Retinal pigment epithelial cell (primary cell): ENCODE data around the gene C10orf62.

Experiments
- DNase-seq: peaks from one replicate; pipeline ENCODE4 v3.0.0-alpha.2; 2010; ENCODE audit warnings: low read depth
- H3K4me3 ChIP-seq: 2 replicates; pipeline ENCODE4 v1.5.1; 2011; ENCODE audit warnings: mild to moderate bottlenecking, low read length, control low read depth, moderate library complexity
- CTCF ChIP-seq: conservative IDR thresholded peaks from 2 replicates; pipeline ENCODE4 v1.5.1; 2011; ENCODE audit warnings: low read depth, low read length, control low read depth, inconsistent platforms

Gene C10orf62

GRCh38 chr10:97577701-97578100 is 11.8 kb upstream of the C10orf62 start:
- no peak for DNase-seq
- no peak overlapping the region for H3K4me3 ChIP-seq
- TF ChIP-seq CTCF = no peak

- peak overlapping the region; percentile 8 for H3K4me3 ChIP-seq
- DNase-seq = no peak
- TF ChIP-seq CTCF = no peak
Measured at GRCh38 chr10:97578171-97578844, 11.2 kb upstream of the C10orf62 start.

DNA sequence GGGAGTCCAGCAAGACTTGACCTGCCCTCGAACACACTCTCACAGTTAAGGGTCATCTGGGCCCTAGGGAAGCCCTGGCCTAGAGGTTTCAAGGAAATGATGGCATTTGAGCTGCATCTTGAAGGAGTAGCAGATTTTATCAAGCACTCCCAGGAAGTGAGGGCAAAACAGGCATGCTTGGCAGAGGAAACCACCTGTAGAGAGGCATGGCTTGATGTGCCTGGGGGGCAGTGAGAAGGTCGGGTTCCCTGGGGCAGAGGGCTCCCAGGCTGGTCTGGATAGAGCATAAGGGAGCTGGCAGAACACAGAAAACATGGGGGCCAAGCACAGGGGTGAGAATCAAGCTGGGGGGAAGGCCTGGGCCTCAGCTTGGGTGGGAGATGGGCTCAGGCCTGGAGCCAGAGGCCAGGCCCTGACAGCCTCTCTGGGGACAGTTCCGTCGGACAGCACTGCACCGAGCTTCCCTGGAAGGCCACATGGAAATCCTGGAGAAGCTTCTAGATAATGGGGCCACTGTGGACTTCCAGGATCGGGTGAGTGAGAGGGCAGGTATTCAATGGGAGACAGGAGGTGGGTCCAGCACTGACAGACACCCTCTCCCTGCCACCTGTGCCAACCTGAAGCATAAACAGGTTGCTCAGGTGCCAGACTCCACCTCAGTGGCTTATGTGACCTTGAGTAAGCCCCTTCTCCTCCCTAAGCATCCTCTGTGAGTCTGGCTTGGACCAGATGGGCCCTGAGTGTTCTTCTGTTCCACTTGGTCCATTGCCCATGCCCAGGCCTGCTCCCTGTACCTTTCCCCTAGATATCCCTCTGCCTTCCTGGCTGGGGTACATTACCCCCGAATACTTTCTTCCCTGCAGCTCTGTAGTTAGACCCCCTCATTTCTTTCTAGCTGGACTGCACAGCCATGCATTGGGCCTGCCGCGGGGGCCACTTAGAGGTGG is 8.8 kb upstream of the C10orf62 start:
- no peak for TF ChIP-seq CTCF
- H3K4me3 ChIP-seq = no peak overlapping the region
- DNase-seq = no peak

GRCh38 chr10:97582169-97582568 is 7.4 kb upstream of the C10orf62 start:
- DNase-seq = no peak
- H3K4me3 ChIP-seq = no peak overlapping the region
- no peak for TF ChIP-seq CTCF

- H3K4me3 ChIP-seq = no peak overlapping the region
- DNase-seq = no peak
- TF ChIP-seq CTCF = no peak
Measured at GRCh38 chr10:97583476-97583875, 6.0 kb upstream of the C10orf62 start.

DNA sequence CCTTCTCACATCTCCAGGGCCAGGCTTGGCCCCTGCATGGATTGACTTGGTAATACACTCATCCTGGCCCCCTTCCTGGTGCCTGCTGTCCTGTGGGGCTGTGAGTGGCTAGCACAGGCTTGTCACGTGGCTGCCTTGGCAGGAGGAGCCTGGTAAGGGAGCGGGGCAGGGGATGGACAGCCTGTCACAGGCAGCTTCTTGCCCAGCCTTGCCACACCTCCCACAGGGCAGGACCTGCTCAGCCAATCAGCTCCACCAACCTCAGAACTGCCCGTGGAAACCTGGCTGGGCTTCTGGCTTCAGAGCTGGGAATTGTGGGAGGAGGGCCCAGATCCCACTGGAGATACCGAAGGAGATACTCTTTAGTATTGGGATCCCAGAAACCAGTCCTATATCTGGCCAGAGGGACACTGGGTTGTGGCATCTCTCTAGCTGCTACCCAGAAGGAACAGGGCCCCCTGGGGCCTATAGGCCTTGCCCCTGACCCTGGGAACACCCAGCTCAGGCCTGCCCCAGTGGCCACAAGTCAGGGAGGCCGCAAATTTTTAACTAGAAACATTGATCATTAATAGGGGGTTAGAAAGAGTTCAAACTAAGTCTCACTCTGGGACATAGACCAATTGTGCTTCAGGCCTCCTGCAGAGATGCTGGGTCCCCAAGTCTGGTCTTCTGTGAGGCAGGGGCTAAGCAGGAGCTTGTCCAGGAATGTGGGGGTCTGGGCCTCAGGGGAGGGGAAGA is 5.3 kb upstream of the C10orf62 start, which contains the start of gene HOGA1:
Gene HOGA1, plus strand, starts transcription at position 330 of the 738 bp plus-strand sequence. Its CDS starts 315 bp downstream, at position 645.
- no peak within 1 kb of the TSS for H3K4me3 ChIP-seq

More for the DNA sequence above, 5.3 kb upstream of the C10orf62 start, which contains the start of gene HOGA1:
- peak; percentile 82 for DNase-seq
- no peak for TF ChIP-seq CTCF
